GM12875 (cell line): Measurements from ENCODE around the gene CUEDC1.

ENCODE experiments used
- H3K4me3 ChIP-seq: one replicate; pipeline ENCODE4 v1.5.1; 2011; ENCODE audit warnings: low read depth, low read length, control low read depth
- CTCF ChIP-seq: IDR thresholded peaks from 2 replicates; pipeline ENCODE4 v1.5.1; 2011; ENCODE audit warnings: low read depth, mild to moderate bottlenecking, control low read depth, inconsistent platforms, low read length, moderate library complexity, borderline replicate concordance; ENCODE audit not compliant: insufficient read depth

CUEDC1 gene

GRCh38 chr17:57935833-57936807 lies 19.1 kb downstream of the CUEDC1 start:
- no peak overlapping the region for H3K4me3 ChIP-seq
- TF ChIP-seq CTCF, result no peak

GRCh38 chr17:57931488-57932137 lies 23.6 kb downstream of the CUEDC1 start:
- no peak overlapping the region for H3K4me3 ChIP-seq
- no peak for TF ChIP-seq CTCF

- TF ChIP-seq CTCF, result no peak
- H3K4me3 ChIP-seq, result no peak overlapping the region
These were observed 25.0 kb downstream of the CUEDC1 start for GRCh38 chr17:57930239-57930638.

GRCh38 chr17:57929386-57929785 lies 25.8 kb downstream of the CUEDC1 start:
- no peak for TF ChIP-seq CTCF
- no peak overlapping the region for H3K4me3 ChIP-seq

GRCh38 chr17:57928928-57929327 lies 26.3 kb downstream of the CUEDC1 start:
- no peak for TF ChIP-seq CTCF
- H3K4me3 ChIP-seq, result no peak overlapping the region

GRCh38 chr17:57927048-57927723 lies 28.0 kb downstream of the CUEDC1 start:
- H3K4me3 ChIP-seq, result no peak overlapping the region
- TF ChIP-seq CTCF, result no peak
